Measurements from ENCODE around the gene ARHGEF3. TPM values are rescaled to one million over a fixed set of nuclear protein-coding genes. Genes with fewer than 3 reads are reported as not detected.

ARHGEF3 gene
- total RNA-seq, 6 experiments from 2014 or later = 1.0 to 2.9 (median 1.6) TPM

- peak in 1 of 4 donors; percentile 4 for ATAC-seq
Observed at GRCh38 chr3:56784448-56785001, 17.2 kb downstream of the ARHGEF3 start.

DNA sequence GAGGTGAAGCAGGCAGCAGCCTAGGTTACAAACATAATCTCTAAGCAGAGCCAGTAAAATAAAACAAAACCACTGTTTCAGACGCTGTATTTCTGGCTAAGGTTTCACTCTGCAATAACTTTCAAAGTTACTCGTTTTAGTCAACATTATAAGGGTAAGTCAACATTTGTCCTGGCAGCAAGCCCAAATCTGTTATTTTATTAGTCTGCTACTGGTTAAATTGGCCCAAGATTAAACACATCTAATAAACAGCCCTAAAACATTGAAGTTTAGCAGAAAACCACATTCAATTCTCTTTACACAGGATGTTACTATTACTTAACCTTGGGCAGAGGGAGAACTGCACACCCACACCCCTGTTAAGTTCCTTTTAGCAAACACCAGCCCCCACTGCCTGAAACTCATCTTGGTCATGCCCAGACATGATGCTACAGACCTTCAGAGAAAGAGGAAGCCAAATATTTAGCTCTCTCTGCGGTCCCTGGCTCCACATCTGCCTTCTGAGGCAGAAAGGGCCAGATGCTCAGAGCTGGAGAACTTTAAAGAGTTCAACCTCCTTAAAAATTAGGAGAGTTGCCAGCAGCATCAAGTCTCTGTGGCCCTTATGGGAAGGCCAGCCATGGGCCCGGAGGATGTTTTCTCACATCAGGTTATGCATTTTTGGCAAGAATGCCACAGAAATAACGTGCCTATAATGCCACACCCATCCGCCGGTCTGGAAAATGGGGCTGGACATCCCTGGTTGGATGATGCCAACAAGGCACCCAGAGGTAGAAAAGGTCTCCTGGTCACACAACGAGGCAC, 17.9 kb downstream of the ARHGEF3 start:
- peaks cover 0 to 43% (median 16%) of the 10 kb centered on the region in 4 donors for H3K4me1 ChIP-seq
- no peaks in the 10 kb centered on the region for H3K36me3 ChIP-seq
- intact Hi-C loops (cut with DNase I) = no loop called here
- WGBS (ENCODE audit: insufficient coverage, low coverage, low lambda C conversion rate, missing lambda C conversion rate) = 18% methylated on average over 6 of the region's 8 CpGs
- no peak overlapping the region for H3K4me3 ChIP-seq
- DNase-seq (peak in 1 of 3 donors; percentile 59), ATAC-seq (peak; percentile 72 to 76 (median 73))
- peaks cover 0 to 2% of the 10 kb centered on the region in 2 donors for H3K27me3 ChIP-seq
- TF ChIP-seq CTCF (IDR thresholded peaks at IDR 0.05) = no peak
- peak; percentile 22 for TF ChIP-seq POLR2A (IDR thresholded peaks at IDR 0.05)
- peak overlapping the region in 2 of 3 donors; percentile 9 to 19 for H3K27ac ChIP-seq
- H3K9me3 ChIP-seq = no peaks in the 10 kb centered on the region

More at GRCh38 chr3:56784448-56785001, 17.2 kb downstream of the ARHGEF3 start:
- Histone ChIP-seq H3K27me3 (peaks cover 0 to 2% of the 10 kb centered on the region in 2 donors), H3K4me3 (no peak overlapping the region), H3K27ac (no peak overlapping the region), H3K36me3 (no peaks in the 10 kb centered on the region), H3K9me3 (no peaks in the 10 kb centered on the region), H3K4me1 (peaks cover 0 to 43% (median 16%) of the 10 kb centered on the region in 4 donors)
- no peak for DNase-seq
- intact Hi-C loops (cut with DNase I) = no loop called here
- 37% methylated on average over 4 of the region's 5 CpGs for WGBS (ENCODE audit: insufficient coverage, low coverage, low lambda C conversion rate, missing lambda C conversion rate)
- TF ChIP-seq CTCF (IDR thresholded peaks at IDR 0.05) = no peak
- no peak for TF ChIP-seq POLR2A (IDR thresholded peaks at IDR 0.05)

DNA sequence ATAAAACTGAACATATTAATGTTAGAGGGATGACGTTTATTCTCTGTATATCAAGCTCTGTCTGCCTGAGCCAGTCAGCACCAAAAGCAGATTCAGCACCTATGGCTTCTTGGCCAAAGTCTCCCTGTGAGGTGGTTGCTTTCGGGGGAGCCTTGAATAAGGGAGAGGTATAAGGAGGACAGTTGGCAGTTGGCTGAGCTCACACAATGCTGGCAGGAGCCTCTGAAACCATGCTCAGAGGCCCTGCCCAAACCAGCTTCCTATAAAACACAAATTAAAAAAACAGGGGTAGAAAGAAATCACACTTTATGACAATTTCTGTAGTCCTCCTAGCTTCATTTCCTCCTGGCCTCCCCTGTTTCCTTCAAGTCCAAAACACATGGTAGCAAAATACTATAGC, 18.8 kb downstream of the ARHGEF3 start:
- WGBS (ENCODE audit: insufficient coverage, low coverage, low lambda C conversion rate, missing lambda C conversion rate) = 50% methylated on average over 2 of the region's 2 CpGs
- Histone ChIP-seq H3K4me1 (peaks cover 0 to 43% (median 16%) of the 10 kb centered on the region in 4 donors), H3K9me3 (no peaks in the 10 kb centered on the region), H3K36me3 (no peaks in the 10 kb centered on the region), H3K4me3 (no peak overlapping the region), H3K27ac (peak overlapping the region in 1 of 3 donors; percentile 19), H3K27me3 (peaks cover 0 to 2% of the 10 kb centered on the region in 2 donors)
- intact Hi-C loops (cut with DNase I) = no loop called here
- no peak for DNase-seq
- TF ChIP-seq POLR2A (IDR thresholded peaks at IDR 0.05) = no peak
- TF ChIP-seq CTCF (IDR thresholded peaks at IDR 0.05) = no peak
- no peak for ATAC-seq

- H3K9me3 ChIP-seq = no peaks in the 10 kb centered on the region
- WGBS (ENCODE audit: insufficient coverage, low coverage, low lambda C conversion rate, missing lambda C conversion rate) = 22% methylated on average over 4 of the region's 4 CpGs
- intact Hi-C loops (cut with DNase I) = no loop called here
- ATAC-seq = peak; percentile 55 to 77 (median 64)
- TF ChIP-seq CTCF (IDR thresholded peaks at IDR 0.05) = no peak
- TF ChIP-seq POLR2A (IDR thresholded peaks at IDR 0.05) = no peak
- peaks cover 0 to 2% of the 10 kb centered on the region in 2 donors for H3K27me3 ChIP-seq
- H3K4me1 ChIP-seq = peaks cover 0 to 43% (median 16%) of the 10 kb centered on the region in 4 donors
- no peak overlapping the region for H3K27ac ChIP-seq
- peak in 1 of 3 donors; percentile 27 for DNase-seq
- no peak overlapping the region for H3K4me3 ChIP-seq
- H3K36me3 ChIP-seq = no peaks in the 10 kb centered on the region
Observed at GRCh38 chr3:56782215-56782614, 19.5 kb downstream of the ARHGEF3 start.
